ENCODE results near the gene MXD4.

- TF ChIP-seq, protein P1, sequence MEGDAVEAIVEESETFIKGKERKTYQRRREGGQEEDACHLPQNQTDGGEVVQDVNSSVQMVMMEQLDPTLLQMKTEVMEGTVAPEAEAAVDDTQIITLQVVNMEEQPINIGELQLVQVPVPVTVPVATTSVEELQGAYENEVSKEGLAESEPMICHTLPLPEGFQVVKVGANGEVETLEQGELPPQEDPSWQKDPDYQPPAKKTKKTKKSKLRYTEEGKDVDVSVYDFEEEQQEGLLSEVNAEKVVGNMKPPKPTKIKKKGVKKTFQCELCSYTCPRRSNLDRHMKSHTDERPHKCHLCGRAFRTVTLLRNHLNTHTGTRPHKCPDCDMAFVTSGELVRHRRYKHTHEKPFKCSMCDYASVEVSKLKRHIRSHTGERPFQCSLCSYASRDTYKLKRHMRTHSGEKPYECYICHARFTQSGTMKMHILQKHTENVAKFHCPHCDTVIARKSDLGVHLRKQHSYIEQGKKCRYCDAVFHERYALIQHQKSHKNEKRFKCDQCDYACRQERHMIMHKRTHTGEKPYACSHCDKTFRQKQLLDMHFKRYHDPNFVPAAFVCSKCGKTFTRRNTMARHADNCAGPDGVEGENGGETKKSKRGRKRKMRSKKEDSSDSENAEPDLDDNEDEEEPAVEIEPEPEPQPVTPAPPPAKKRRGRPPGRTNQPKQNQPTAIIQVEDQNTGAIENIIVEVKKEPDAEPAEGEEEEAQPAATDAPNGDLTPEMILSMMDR (IDR thresholded peaks at IDR 0.05): no peak
- TF ChIP-seq POLR2A (IDR thresholded peaks at IDR 0.05): no peak
These were observed 4.4 kb downstream of the MXD4 start for GRCh38 chr4:2257361-2258081.

Measured in heart left ventricle (tissue), 13 donors.